ENCODE data around the gene DCPS. TPM values are rescaled to one million over a fixed set of nuclear protein-coding genes. Genes with fewer than 3 reads are reported as not detected.

DCPS gene
- total RNA-seq, 1 experiment from 2014 or later, result 23.8 TPM

- H3K9me3 ChIP-seq (ENCODE audit: insufficient read depth, low read depth), result no peaks in the 10 kb centered on the region
- H3K4me2 ChIP-seq, result peak overlapping the region; percentile 56
- CTCF ChIA-PET, result no interaction called here
- intact Hi-C loops (cut with micrococcal nuclease; ENCODE audit: unreplicated experiment), result loop anchor here (1.0 to 10.0 kb wide), 3 partner anchors 31 to 93 kb away; no protein-coding TSS in a partner anchor
- DNase-seq, result peak; percentile 78 to 95
- POLR2A ChIA-PET (ENCODE audit: unreplicated experiment), result interaction anchor here (0.6 to 1.3 kb wide), 4 partner anchors 11 to 701 kb away, joined by 3 to 6 read pairs (median 4); no protein-coding TSS in a partner anchor
- H3K79me2 ChIP-seq (ENCODE audit: low read depth), result peaks cover 35% of the 10 kb centered on the region
- no peak overlapping the region for H2AFZ ChIP-seq
- H3K27ac ChIP-seq, result peak overlapping the region; percentile 77
- H3K9me2 ChIP-seq (ENCODE audit: insufficient read depth), result no peaks in the 10 kb centered on the region
- H3F3A ChIP-seq (ENCODE audit: insufficient read depth, low read depth), result peaks cover 45% of the 10 kb centered on the region
- H3K4me1 ChIP-seq (replicated peaks; ENCODE audit: insufficient read depth), result peaks cover 86% of the 10 kb centered on the region
- 0 out of 2 replicates have a peak, but pooled peaks cover 8% of the 10 kb centered on the region for H3K36me3 ChIP-seq (ENCODE audit: low read depth)
- no TSS peak for BruUV-seq (replicated peaks)
- TF ChIP-seq EZH2 (IDR thresholded peaks at IDR 0.05; ENCODE audit: low read depth), result no peak
- no peak for TF ChIP-seq CTCF (conservative IDR thresholded peaks at IDR 0.05)
- H3K27me3 ChIP-seq (ENCODE audit: insufficient read depth, low read depth), result no peaks in the 10 kb centered on the region
- H4K20me1 ChIP-seq (ENCODE audit: insufficient read depth), result no peaks in the 10 kb centered on the region
- no peak overlapping the region for H3K4me3 ChIP-seq
These were observed 37.9 kb downstream of the DCPS start for GRCh38 chr11:126341760-126342161.

GRCh38 chr11:126343051-126343450 lies 39.2 kb downstream of the DCPS start:
- Histone ChIP-seq H3K36me3 (ENCODE audit: low read depth) (0 out of 2 replicates have a peak, but pooled peaks cover 8% of the 10 kb centered on the region), H3F3A (ENCODE audit: insufficient read depth, low read depth) (peaks cover 58% of the 10 kb centered on the region), H3K27me3 (ENCODE audit: insufficient read depth, low read depth) (no peaks in the 10 kb centered on the region), H3K4me1 (replicated peaks; ENCODE audit: insufficient read depth) (peaks cover 92% of the 10 kb centered on the region), H3K9me3 (ENCODE audit: insufficient read depth, low read depth) (no peaks in the 10 kb centered on the region), H3K79me2 (ENCODE audit: low read depth) (peaks cover 43% of the 10 kb centered on the region), H4K20me1 (ENCODE audit: insufficient read depth) (no peaks in the 10 kb centered on the region), H3K4me2 (no peak overlapping the region), H2AFZ (no peak overlapping the region), H3K4me3 (no peak overlapping the region), H3K9me2 (ENCODE audit: insufficient read depth) (no peaks in the 10 kb centered on the region), H3K27ac (no peak overlapping the region)
- POLR2A ChIA-PET (ENCODE audit: unreplicated experiment), result no interaction called here
- CTCF ChIA-PET, result no interaction called here
- TF ChIP-seq CTCF (conservative IDR thresholded peaks at IDR 0.05) (no peak), EZH2 (IDR thresholded peaks at IDR 0.05; ENCODE audit: low read depth) (no peak)
- intact Hi-C loops (cut with micrococcal nuclease; ENCODE audit: unreplicated experiment), result loop anchor here (10.0 kb wide), 1 partner anchor 92 kb away; no protein-coding TSS in a partner anchor
- no TSS peak for BruUV-seq (replicated peaks)
- DNase-seq, result no peak

- POLR2A ChIA-PET (ENCODE audit: unreplicated experiment), result no interaction called here
- intact Hi-C loops (cut with micrococcal nuclease; ENCODE audit: unreplicated experiment), result loop anchor here (10.0 kb wide), 1 partner anchor 90 kb away; no protein-coding TSS in a partner anchor
- Histone ChIP-seq H3K4me1 (replicated peaks; ENCODE audit: insufficient read depth) (peaks cover 97% of the 10 kb centered on the region), H3K36me3 (ENCODE audit: low read depth) (0 out of 2 replicates have a peak, but pooled peaks cover 8% of the 10 kb centered on the region), H3K4me3 (no peak overlapping the region), H3K27ac (peak overlapping the region; percentile 90), H3K79me2 (ENCODE audit: low read depth) (peaks cover 56% of the 10 kb centered on the region), H3K4me2 (0 out of 2 replicates have a peak overlapping the region, but pooled peaks have one; percentile 76), H2AFZ (no peak overlapping the region), H4K20me1 (ENCODE audit: insufficient read depth) (no peaks in the 10 kb centered on the region), H3K9me3 (ENCODE audit: insufficient read depth, low read depth) (no peaks in the 10 kb centered on the region), H3K27me3 (ENCODE audit: insufficient read depth, low read depth) (no peaks in the 10 kb centered on the region), H3K9me2 (ENCODE audit: insufficient read depth) (no peaks in the 10 kb centered on the region), H3F3A (ENCODE audit: insufficient read depth, low read depth) (peaks cover 72% of the 10 kb centered on the region)
- CTCF ChIA-PET, result interaction anchor here (1.0 kb wide), 1 partner anchor 16 kb away, joined by 4 read pairs; no protein-coding TSS in a partner anchor
- DNase-seq, result peak in 1 of 2 experiments; percentile 22
- TF ChIP-seq CTCF (conservative IDR thresholded peaks at IDR 0.05) (no peak), EZH2 (IDR thresholded peaks at IDR 0.05; ENCODE audit: low read depth) (no peak)
- BruUV-seq (replicated peaks), result no TSS peak
These were observed 40.6 kb downstream of the DCPS start for GRCh38 chr11:126344141-126345080.
